Transverse colon (tissue), 3 donors: ENCODE data around the gene MTREX.

ENCODE experiments used
- EP300 ChIP-seq: sonication (generic); formaldehyde crosslinking; IDR thresholded peaks from one replicate; pipeline ENCODE4 v1.6.1; 2017; ENCODE audit warnings: antibody characterized with exemption, low read depth
- POLR2A ChIP-seq: fragments of 450-650 bp; IDR thresholded peaks from one replicate; pipeline ENCODE4 v1.6.1; 2016; ENCODE audit warnings: antibody characterized with exemption, mild to moderate bottlenecking, moderate library complexity
- TF ChIP-seq, protein P1 (sequence below), 5 experiments: fragments of 200-600 bp in 3 of 5; fragments of 450-650 bp in 2 of 5; sonication (generic) in 3 of 5; IDR thresholded peaks; 1 replicate in 2 of 5; 2 replicates in 3 of 5; pipeline ENCODE4 v1.5.1; 2016 to 2017; ENCODE audit warnings: antibody characterized with exemption in 5 of 5, inconsistent platforms in 3 of 5, mild to moderate bottlenecking in 2 of 5, moderate library complexity in 1 of 5

DNA sequence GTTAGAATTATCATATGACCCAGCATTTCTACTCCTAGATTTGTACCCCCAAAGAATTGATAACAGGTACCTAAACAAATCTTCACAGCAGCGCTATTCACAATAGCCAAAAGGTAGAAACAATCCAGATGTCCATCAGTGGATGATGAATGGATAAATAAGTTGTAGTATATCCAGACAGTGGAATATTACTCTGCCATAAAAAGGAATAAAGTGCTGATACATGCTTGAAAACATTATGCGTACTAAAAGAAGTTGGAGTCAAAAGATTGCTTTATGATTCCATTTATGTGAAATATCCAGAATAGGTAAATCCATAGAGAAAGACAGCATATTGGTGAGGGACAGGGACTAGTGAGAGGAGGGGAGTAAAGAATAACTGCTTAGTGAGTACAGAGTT is 26.0 kb downstream of the MTREX start:
- TF ChIP-seq, protein P1, sequence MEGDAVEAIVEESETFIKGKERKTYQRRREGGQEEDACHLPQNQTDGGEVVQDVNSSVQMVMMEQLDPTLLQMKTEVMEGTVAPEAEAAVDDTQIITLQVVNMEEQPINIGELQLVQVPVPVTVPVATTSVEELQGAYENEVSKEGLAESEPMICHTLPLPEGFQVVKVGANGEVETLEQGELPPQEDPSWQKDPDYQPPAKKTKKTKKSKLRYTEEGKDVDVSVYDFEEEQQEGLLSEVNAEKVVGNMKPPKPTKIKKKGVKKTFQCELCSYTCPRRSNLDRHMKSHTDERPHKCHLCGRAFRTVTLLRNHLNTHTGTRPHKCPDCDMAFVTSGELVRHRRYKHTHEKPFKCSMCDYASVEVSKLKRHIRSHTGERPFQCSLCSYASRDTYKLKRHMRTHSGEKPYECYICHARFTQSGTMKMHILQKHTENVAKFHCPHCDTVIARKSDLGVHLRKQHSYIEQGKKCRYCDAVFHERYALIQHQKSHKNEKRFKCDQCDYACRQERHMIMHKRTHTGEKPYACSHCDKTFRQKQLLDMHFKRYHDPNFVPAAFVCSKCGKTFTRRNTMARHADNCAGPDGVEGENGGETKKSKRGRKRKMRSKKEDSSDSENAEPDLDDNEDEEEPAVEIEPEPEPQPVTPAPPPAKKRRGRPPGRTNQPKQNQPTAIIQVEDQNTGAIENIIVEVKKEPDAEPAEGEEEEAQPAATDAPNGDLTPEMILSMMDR (IDR thresholded peaks at IDR 0.05) = no peak
- no peak for TF ChIP-seq EP300
- TF ChIP-seq POLR2A = no peak
